GM12891 (cell line): ENCODE results near the gene IRF1.

Experiments used
- POLR2A ChIP-seq: IDR thresholded peaks from 2 replicates; pipeline ENCODE4 v1.6.1; 2011; ENCODE audit warnings: low read depth, low read length, control low read depth
- POLR2AphosphoS5 ChIP-seq: IDR thresholded peaks from 2 replicates; pipeline ENCODE4 v1.6.1; 2011; ENCODE audit warnings: low read depth, low read length, control low read depth
- TAF1 ChIP-seq: IDR thresholded peaks from 2 replicates; pipeline ENCODE4 v1.6.1; 2011; ENCODE audit warnings: low read depth, low read length, control low read depth

DNA sequence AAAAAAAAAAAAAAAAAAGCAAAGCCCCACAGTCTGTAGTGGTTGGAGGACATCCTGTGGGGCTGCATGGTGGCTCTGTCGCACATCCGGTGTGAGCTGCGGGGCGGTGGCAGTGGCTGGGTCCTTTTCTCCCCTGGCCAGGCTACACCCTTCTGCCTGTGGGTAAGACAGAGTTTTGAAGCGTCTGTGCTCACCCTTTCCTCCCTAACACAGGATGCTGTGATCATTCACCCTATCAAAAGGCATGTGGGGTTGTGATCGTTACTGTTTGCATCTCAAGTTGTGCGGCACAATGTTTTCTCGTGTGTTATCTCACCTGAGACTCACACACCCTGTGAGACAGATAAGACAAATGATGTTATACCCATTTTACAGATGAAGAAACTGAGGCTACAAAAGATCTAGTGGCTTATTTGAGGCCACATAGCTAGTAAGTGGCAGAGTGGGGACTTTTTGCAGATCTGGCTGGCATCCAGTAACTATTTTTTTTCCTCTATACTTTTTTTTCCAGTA, 17.5 kb downstream of the IRF1 start:
- no peak for TF ChIP-seq POLR2A
- no peak for TF ChIP-seq TAF1
- peak; percentile 55; the same call in 1 of the 2 replicates for TF ChIP-seq POLR2AphosphoS5
